Caki2 (cell line): ENCODE measurements around the gene GNAT2. TPM values are rescaled to one million over a fixed set of nuclear protein-coding genes. Genes with fewer than 3 reads are reported as not detected.
A peak's percentile ranks its signal among the peaks of the same experiment; 100 is the strongest.

ENCODE experiments used
- DNase-seq: peaks from one replicate; pipeline ENCODE4 v3.0.0-alpha.2; 2015; ENCODE audit warnings: low read depth
- in situ Hi-C: cut with HindIII; loops from 2 replicates; pipeline ENCODE4 v1.10.0; 2016; ENCODE audit warnings: low sequenced_read_pairs, low pct_unique_long_range_greater_than_20kb, mixed read lengths
- total RNA-seq: library from RNA; depleted of rRNA; stranded (reverse); fragments of >200 nt; shearing (Covaris generic); gene quantifications from 2 replicates; pipeline ENCODE4 v1.2.3, GENCODE V29; 2014; ENCODE audit warnings: low replicate concordance; rRNA removed

GNAT2 gene
- total RNA-seq, 1 experiment from 2014 or later: not detected

- in situ Hi-C loops: no loop called here
Measured at GRCh38 chr1:109584766-109585165, 34.6 kb downstream of the GNAT2 start.

GRCh38 chr1:109582021-109582420 is 37.4 kb downstream of the GNAT2 start:
- DNase-seq: no peak
- in situ Hi-C loops: no loop called here

More at GRCh38 chr1:109584766-109585165, 34.6 kb downstream of the GNAT2 start:
- no peak for DNase-seq

- DNase-seq: no peak
- in situ Hi-C loops: no loop called here
Measured at GRCh38 chr1:109579491-109579890, 39.9 kb downstream of the GNAT2 start.

GRCh38 chr1:109578947-109579443 is 40.4 kb downstream of the GNAT2 start:
- in situ Hi-C loops: no loop called here

GRCh38 chr1:109573785-109574184 is 45.6 kb downstream of the GNAT2 start:
- in situ Hi-C loops: no loop called here
- DNase-seq: no peak

More at GRCh38 chr1:109578947-109579443, 40.4 kb downstream of the GNAT2 start:
- no peak for DNase-seq

GRCh38 chr1:109570414-109570813 is 49.0 kb downstream of the GNAT2 start:
- in situ Hi-C loops: no loop called here
- DNase-seq: no peak

- in situ Hi-C loops: no loop called here
- DNase-seq: no peak
Measured at GRCh38 chr1:109569323-109569722, 50.1 kb downstream of the GNAT2 start.

DNA sequence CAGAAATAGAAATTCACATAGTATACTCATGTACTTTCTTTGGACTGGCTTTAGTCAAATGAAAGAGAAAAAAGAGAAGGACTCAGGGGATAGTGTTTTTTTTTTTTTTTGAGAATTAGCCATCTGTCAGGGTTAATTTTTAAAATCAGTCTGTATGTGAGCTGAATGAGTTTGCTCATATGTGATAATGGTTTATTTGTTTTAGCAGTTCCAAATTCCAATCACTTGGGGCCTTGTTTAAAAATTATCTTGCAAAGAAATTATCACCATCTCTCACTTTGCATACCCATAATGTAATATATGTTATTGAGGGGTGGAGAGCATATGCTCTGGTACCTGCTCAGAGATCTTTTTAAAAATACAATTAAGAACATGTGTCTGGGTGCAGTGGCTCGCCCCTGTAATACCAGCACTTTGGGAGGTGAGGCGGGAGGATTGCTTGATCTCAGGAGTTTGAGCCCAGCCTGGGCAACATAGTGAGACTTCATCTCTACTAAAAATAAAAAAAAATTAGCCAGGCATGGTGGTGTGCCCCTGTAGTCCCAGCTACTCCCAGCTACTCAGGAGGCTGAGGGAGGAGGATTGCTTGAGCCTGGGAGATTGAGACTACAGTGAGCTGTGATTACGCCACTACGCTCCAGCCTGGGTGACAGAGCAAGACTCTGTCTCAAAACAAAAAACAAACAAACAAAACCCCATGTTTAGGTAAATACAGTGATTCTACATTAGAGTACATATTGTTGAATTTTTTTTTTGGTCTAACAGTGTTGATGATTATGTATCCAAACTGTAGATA is 51.3 kb downstream of the GNAT2 start:
- peak; percentile 23 for DNase-seq
- in situ Hi-C loops: no loop called here

DNA sequence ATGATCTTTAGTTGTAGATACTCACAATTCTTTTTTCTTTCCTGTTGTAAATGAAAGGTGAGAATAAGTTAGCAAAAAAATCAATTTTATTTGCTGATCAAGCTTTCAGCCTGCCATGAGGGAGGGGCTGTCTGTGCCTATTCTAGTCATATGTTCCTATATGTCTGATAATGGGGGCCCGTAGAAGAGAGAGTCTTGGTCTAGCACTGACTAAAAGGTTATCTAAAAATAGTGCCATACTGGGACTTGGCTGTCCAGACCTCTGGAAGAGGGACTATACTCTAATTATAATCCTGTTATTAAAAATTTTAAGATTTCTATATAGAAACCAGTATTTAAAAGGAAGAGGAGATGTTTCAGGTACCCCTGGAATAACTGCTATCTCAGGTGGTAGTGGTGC is 52.4 kb downstream of the GNAT2 start:
- in situ Hi-C loops: no loop called here
- DNase-seq: no peak

DNA sequence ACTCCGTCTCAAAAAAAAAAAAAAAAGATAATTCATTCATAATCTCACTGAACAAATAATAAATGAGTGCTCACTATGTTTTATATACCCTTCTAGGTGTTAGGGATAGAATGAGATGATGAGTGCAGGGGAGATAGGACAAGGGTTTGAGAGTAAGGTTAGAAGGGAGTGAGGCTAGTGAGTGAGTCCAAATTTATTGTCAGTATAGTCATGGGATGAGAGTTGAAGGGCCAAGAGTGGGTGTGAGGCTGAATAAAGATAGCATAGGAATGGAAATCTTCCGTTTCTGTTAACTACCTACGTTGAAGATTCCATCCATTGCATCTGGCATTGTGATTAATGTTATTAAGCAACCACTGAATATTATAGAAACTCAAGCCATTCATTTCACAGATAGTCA is 54.2 kb downstream of the GNAT2 start:
- in situ Hi-C loops: no loop called here
- no peak for DNase-seq

GRCh38 chr1:109564194-109564878 is 55.1 kb downstream of the GNAT2 start:
- no peak for DNase-seq
- in situ Hi-C loops: no loop called here

DNA sequence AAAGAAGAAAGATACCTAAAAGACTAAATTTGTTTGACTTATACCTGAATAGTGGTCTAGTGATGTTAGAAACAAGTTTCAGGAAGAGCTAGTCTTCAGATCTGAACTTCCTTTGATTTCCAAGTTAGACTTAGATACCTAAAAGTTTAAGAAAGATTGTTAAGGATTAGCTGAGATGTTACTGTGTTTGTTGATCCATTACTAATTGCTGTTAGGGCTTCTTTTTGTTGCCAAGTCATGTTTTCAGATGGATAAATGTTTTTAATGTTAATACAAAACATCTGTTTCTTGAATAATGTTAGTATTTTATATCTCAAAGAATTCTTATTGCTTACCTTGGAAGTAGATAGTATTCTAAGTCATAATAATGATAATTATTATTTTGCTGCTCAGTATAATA is 59.4 kb downstream of the GNAT2 start:
- DNase-seq: no peak
- in situ Hi-C loops: no loop called here

GRCh38 chr1:109557520-109557919 is 61.9 kb downstream of the GNAT2 start:
- in situ Hi-C loops: no loop called here

GRCh38 chr1:109556563-109556962 is 62.9 kb downstream of the GNAT2 start:
- in situ Hi-C loops: no loop called here
- DNase-seq: no peak

More at GRCh38 chr1:109557520-109557919, 61.9 kb downstream of the GNAT2 start:
- DNase-seq: no peak

Other genes with a start within 250 kb of the GNAT2 start
- 9.5 and 11.0 TPM in 2 replicates for gene SORT1, start 221.7 kb downstream of the GNAT2 start, total RNA-seq
- 106 and 108 TPM in 2 replicates for gene PSMA5, start 193.2 kb downstream of the GNAT2 start, total RNA-seq
- not detected in 2 replicates for gene SYPL2, start 153.1 kb downstream of the GNAT2 start, total RNA-seq
- 1.5 and 2.8 TPM in 2 replicates for gene ATXN7L2, start 135.7 kb downstream of the GNAT2 start, total RNA-seq
- gene CYB561D1, start 125.5 kb downstream of the GNAT2 start, total RNA-seq: 0.32 and 1.9 TPM in 2 replicates
- gene AMIGO1, start 109.9 kb downstream of the GNAT2 start, total RNA-seq: 0.51 and 3.4 TPM in 2 replicates
- not detected in 2 replicates for gene GPR61, start 79.7 kb downstream of the GNAT2 start, total RNA-seq
- 5.0 and 6.7 TPM in 2 replicates for gene GNAI3, start 71.0 kb downstream of the GNAT2 start, total RNA-seq
- gene AMPD2, start 221 bp upstream of the GNAT2 start, total RNA-seq: 131 and 135 TPM in 2 replicates
- gene GSTM4, start 36.5 kb upstream of the GNAT2 start, total RNA-seq: 13.6 and 21.7 TPM in 2 replicates
- 0.61 TPM in 1 of 2 replicates, not detected in the other for gene GSTM2, start 48.4 kb upstream of the GNAT2 start, total RNA-seq
- gene GSTM1, start 68.2 kb upstream of the GNAT2 start, total RNA-seq: not detected in 2 replicates
- not detected in 2 replicates for gene GSTM5, start 92.6 kb upstream of the GNAT2 start, total RNA-seq
- 90.4 and 119 TPM in 2 replicates for gene GSTM3, start 121.4 kb upstream of the GNAT2 start, total RNA-seq
- gene EPS8L3, start 144.3 kb upstream of the GNAT2 start, total RNA-seq: not detected in 2 replicates